Tibial nerve (tissue), 4 donors: Measurements from ENCODE around the gene TBX15.

Experiments used
- CTCF ChIP-seq, 5 experiments: fragments of 200-600 bp in 3 of 5; fragments of 450-650 bp in 2 of 5; sonication (generic) in 3 of 5; IDR thresholded peaks; one replicate each; pipeline ENCODE4 v1.5.1; 2016 to 2019; ENCODE audit warnings: antibody characterized with exemption in 5 of 5, mild to moderate bottlenecking in 3 of 5, moderate library complexity in 2 of 5
- EP300 ChIP-seq, 2 donors: sonication (generic); formaldehyde crosslinking; IDR thresholded peaks; one replicate each; pipeline ENCODE4 v1.6.1; 2017; ENCODE audit warnings: antibody characterized with exemption in 2 of 2, mild to moderate bottlenecking in 1 of 2
- POLR2A ChIP-seq, 2 donors: fragments of 450-650 bp; IDR thresholded peaks; one replicate each; pipeline ENCODE4 v1.6.1; 2017; ENCODE audit warnings: antibody characterized with exemption in 2 of 2, mild to moderate bottlenecking in 2 of 2, moderate library complexity in 2 of 2

- no peak for TF ChIP-seq CTCF (IDR thresholded peaks at IDR 0.05)
- TF ChIP-seq EP300 (IDR thresholded peaks at IDR 0.05), result no peak
- TF ChIP-seq POLR2A (IDR thresholded peaks at IDR 0.05), result no peak
These were observed 14.5 kb downstream of the TBX15 start for GRCh38 chr1:118973531-118974137.
